ENCODE data around the gene INTU. TPM values are rescaled to one million over a fixed set of nuclear protein-coding genes. Genes with fewer than 3 reads are reported as not detected.

INTU gene
- polyA plus RNA-seq, 1 experiment, result 11.1 TPM

- TF ChIP-seq CTCF (IDR thresholded peaks at IDR 0.05; ENCODE audit: low read depth, low read length), result no peak
- H3K9me3 ChIP-seq (ENCODE audit: control insufficient read depth, insufficient read depth, low read length), result no peaks in the 10 kb centered on the region; the same call in 1 of the 2 replicates
- H3K4me3 ChIP-seq (ENCODE audit: low read depth, low read length), result peak overlapping the region; percentile 18
- H3K27me3 ChIP-seq (ENCODE audit: control insufficient read depth, insufficient read depth, low read length), result no peaks in the 10 kb centered on the region
- CTCF ChIA-PET, result interaction anchor here (0.5 to 3.6 kb wide), 5 partner anchors 8 to 1257 kb away, joined by 3 to 39 read pairs (median 5); partner anchors contain the start of gene INTU
- POLR2A ChIA-PET, result interaction anchor here (0.9 to 2.5 kb wide), 2 partner anchors 8 to 10 kb away, joined by 5 to 19 read pairs; partner anchors contain the start of gene INTU
- no peak overlapping the region for H3K27ac ChIP-seq (ENCODE audit: low read depth, low read length)
- no peak for DNase-seq (ENCODE audit: low read depth, low spot score)
Measured at GRCh38 chr4:127624173-127624572, 8.6 kb upstream of the INTU start.

GRCh38 chr4:127629371-127629770 is 3.4 kb upstream of the INTU start:
- Histone ChIP-seq H3K9me3 (ENCODE audit: control insufficient read depth, insufficient read depth, low read length) (no peaks in the 10 kb centered on the region), H3K27me3 (ENCODE audit: control insufficient read depth, insufficient read depth, low read length) (no peaks in the 10 kb centered on the region), H3K4me3 (ENCODE audit: low read depth, low read length) (no peak overlapping the region), H3K27ac (ENCODE audit: low read depth, low read length) (no peak overlapping the region)
- ChIA-PET POLR2A (no interaction called here), CTCF (interaction anchor here (0.6 kb wide), 2 partner anchors 41 to 250 kb away, joined by 3 to 6 read pairs; no protein-coding TSS in a partner anchor)
- TF ChIP-seq CTCF (IDR thresholded peaks at IDR 0.05; ENCODE audit: low read depth, low read length), result no peak
- no peak for DNase-seq (ENCODE audit: low read depth, low spot score)

- DNase-seq (ENCODE audit: low read depth, low spot score), result no peak
- H3K9me3 ChIP-seq (ENCODE audit: control insufficient read depth, insufficient read depth, low read length), result no peaks in the 10 kb centered on the region
- no peaks in the 10 kb centered on the region for H3K27me3 ChIP-seq (ENCODE audit: control insufficient read depth, insufficient read depth, low read length)
- ChIA-PET CTCF (interaction anchor here (0.8 kb wide), 1 partner anchor 23 kb away, joined by 3 read pairs; no protein-coding TSS in a partner anchor), POLR2A (no interaction called here)
- H3K27ac ChIP-seq (ENCODE audit: low read depth, low read length), result no peak overlapping the region
- no peak overlapping the region for H3K4me3 ChIP-seq (ENCODE audit: low read depth, low read length)
- TF ChIP-seq CTCF (IDR thresholded peaks at IDR 0.05; ENCODE audit: low read depth, low read length), result no peak
Measured at GRCh38 chr4:127630152-127630551, 2.6 kb upstream of the INTU start.

- DNase-seq (ENCODE audit: low read depth, low spot score), result no peak
- H3K4me3 ChIP-seq (ENCODE audit: low read depth, low read length), result no peak overlapping the region
- POLR2A ChIA-PET, result no interaction called here
- no peaks in the 10 kb centered on the region for H3K27me3 ChIP-seq (ENCODE audit: control insufficient read depth, insufficient read depth, low read length)
- TF ChIP-seq CTCF (IDR thresholded peaks at IDR 0.05; ENCODE audit: low read depth, low read length), result no peak
- no peak overlapping the region for H3K27ac ChIP-seq (ENCODE audit: low read depth, low read length)
- CTCF ChIA-PET, result interaction anchor here (0.7 to 1.7 kb wide), 2 partner anchors 8 to 102 kb away, joined by 3 to 10 read pairs; no protein-coding TSS in a partner anchor
- H3K9me3 ChIP-seq (ENCODE audit: control insufficient read depth, insufficient read depth, low read length), result no peaks in the 10 kb centered on the region
Measured at GRCh38 chr4:127631420-127631819, 1.3 kb upstream of the INTU start.

- CTCF ChIA-PET, result interaction anchor here (2.3 kb wide), 1 partner anchor 98 kb away, joined by 13 read pairs; no protein-coding TSS in a partner anchor
- Histone ChIP-seq H3K9me3 (ENCODE audit: control insufficient read depth, insufficient read depth, low read length) (no peaks in the 10 kb centered on the region), H3K27me3 (ENCODE audit: control insufficient read depth, insufficient read depth, low read length) (no peaks in the 10 kb centered on the region), H3K27ac (ENCODE audit: low read depth, low read length) (no peak overlapping the region), H3K4me3 (ENCODE audit: low read depth, low read length) (no peak overlapping the region; the same call in 1 of the 2 replicates)
- TF ChIP-seq CTCF (IDR thresholded peaks at IDR 0.05; ENCODE audit: low read depth, low read length), result no peak
- POLR2A ChIA-PET, result interaction anchor here (1.1 kb wide), 1 partner anchor 11 kb away, joined by 5 read pairs; no protein-coding TSS in a partner anchor
- peak; percentile 64 for DNase-seq (ENCODE audit: low read depth, low spot score)
Measured at GRCh38 chr4:127634181-127634580, 1.4 kb downstream of the INTU start.
